ENCODE results near the gene NET1.
A peak's percentile ranks its signal among the peaks of the same experiment; 100 is the strongest.
"Not testable (repeated sequence)": the region's sequence is repeated elsewhere in the genome, so short reads cannot be mapped to it uniquely, and the experiment has no call there.

NET1 gene, protein sequence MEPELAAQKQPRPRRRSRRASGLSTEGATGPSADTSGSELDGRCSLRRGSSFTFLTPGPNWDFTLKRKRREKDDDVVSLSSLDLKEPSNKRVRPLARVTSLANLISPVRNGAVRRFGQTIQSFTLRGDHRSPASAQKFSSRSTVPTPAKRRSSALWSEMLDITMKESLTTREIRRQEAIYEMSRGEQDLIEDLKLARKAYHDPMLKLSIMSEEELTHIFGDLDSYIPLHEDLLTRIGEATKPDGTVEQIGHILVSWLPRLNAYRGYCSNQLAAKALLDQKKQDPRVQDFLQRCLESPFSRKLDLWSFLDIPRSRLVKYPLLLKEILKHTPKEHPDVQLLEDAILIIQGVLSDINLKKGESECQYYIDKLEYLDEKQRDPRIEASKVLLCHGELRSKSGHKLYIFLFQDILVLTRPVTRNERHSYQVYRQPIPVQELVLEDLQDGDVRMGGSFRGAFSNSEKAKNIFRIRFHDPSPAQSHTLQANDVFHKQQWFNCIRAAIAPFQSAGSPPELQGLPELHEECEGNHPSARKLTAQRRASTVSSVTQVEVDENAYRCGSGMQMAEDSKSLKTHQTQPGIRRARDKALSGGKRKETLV

DNA sequence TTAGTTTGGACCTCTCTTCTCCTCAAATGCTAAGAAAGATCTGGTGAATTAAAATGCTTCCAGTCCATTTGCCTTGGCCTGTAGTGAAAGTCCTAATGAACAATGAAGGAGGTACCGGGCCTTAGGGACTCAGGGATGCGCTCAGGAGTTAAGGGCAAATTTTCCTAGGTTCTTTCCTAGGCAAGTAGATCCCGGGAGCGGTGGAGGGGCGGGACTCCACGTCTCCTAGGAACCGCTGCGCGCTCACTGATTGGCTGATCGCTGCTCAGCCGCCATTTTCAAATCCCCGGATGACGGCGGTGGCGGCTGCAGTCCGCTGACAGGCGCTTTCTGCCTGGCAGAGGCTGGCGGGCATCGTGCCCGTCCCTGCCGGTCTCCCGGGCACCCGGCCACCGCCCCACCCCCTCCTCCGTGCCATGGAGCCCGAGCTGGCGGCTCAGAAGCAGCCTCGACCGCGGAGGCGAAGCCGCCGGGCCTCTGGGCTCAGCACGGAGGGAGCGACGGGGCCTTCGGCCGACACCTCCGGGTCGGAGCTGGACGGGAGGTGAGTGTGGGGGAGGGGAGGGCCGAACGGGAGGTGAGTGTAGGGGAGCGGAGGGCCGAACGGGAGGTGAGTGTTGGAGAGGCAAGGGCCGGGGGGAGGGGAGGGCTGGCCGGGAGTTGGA, at the start of gene NET1:
TSS of gene NET1 (plus strand) at position 281 of the 665 bp plus-strand sequence. CDS start at position 417, 136 bp downstream.
- DNase-seq, result peak; percentile 86

DNA sequence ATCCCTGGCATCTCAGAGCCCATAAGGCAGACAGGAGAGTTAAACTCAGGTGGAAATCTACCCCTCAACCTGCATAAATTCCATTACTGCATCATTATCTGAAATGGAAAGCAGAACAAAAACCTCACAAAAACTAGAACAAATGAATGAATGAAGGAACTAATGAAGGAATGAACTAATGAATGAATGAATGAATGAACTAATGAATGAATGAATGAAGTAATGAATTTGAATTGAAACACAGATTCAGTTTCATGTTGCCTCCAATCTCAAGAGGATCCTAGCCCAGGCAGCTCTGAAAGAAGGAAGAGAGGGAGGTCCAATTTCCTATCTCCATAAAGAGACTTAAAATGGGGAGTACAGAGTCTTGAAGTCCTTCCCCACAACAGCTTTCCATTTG, 49.5 kb upstream of the NET1 start:
- no peak for DNase-seq

DNA sequence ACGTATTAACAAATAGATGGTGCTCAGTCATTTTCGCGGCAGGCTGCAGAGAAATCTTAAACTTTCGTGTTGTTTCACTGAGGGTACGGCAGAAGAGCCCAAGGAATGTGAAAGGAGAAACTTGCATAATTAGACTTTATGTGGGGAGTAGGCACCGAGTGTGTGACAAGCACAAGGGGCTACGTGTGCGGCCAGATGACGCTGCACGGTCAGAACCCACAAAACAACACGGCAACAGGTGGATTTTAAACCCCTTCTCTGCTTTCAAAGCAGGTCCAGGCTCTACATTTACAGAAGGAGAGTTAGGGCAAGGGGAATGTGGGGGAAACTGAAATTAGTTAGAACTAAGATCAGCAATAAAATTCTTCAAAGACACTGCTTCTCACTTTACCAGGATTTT, 48.0 kb upstream of the NET1 start:
- no peak for DNase-seq

DNA sequence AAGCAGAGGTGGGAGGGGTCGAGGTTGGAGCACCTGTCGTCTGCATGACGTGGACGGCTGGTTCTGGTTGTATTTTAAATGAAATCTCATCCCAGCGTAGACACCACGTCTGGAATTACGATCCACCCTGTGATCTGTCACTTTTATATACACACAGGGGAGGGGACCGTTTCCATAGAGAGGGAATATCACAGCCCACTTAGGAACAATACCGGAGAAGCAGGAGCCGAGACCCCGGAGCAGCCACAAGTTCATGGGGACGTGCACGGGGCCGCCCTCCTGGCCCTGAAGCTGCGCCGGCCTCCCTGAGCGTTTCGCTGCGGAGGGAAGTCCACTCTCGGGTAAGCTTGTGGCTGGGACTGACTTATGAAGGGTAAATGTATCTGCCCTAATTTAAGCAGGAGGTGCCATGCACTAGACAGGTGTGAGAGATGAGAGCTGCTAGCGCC, 47.4 kb upstream of the NET1 start, which contains the start of gene UCN3:
TSS of gene UCN3 (plus strand) at position 77 of the 449 bp plus-strand sequence. CDS start 8,755 bp downstream, outside the sequence.
- no peak for DNase-seq

- no peak for DNase-seq
Observed at GRCh38 chr10:5365928-5366327, 46.4 kb upstream of the NET1 start.

DNA sequence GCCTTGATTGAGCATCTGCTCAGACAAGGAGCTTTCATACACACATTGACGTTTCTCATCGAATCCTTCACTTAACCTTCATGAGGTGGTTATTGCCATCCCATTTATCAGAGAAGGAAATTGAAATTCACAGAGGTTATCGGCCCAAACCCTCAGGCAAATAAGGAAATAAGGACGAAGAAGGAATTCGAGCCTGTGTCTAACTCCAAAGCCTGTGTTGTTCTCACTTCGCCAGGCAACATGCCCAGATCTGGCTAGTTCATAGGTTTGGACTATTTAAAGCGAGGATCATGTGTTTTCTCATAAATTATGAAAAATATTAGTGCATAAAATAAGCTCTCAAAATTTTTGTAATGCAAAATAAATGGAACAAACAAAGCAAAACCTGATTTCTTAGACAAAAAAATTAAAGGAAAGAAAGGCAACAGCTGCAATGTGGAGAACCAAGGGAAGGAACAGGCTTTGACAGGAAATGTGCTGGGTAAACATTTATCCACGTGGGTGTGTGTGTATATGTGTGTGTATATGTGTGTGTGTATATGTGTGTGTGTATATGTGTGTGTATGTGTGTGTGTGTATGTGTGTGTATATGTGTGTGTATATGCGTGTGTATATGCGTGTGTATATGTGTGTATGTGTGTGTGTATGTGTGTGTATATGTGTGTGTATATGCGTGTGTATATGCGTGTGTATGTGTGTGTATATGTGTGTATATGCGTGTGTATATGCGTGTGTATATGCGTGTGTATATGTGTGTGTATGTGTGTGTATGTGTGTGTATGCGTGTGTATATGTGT, 42.8 kb upstream of the NET1 start:
- no peak for DNase-seq

DNA sequence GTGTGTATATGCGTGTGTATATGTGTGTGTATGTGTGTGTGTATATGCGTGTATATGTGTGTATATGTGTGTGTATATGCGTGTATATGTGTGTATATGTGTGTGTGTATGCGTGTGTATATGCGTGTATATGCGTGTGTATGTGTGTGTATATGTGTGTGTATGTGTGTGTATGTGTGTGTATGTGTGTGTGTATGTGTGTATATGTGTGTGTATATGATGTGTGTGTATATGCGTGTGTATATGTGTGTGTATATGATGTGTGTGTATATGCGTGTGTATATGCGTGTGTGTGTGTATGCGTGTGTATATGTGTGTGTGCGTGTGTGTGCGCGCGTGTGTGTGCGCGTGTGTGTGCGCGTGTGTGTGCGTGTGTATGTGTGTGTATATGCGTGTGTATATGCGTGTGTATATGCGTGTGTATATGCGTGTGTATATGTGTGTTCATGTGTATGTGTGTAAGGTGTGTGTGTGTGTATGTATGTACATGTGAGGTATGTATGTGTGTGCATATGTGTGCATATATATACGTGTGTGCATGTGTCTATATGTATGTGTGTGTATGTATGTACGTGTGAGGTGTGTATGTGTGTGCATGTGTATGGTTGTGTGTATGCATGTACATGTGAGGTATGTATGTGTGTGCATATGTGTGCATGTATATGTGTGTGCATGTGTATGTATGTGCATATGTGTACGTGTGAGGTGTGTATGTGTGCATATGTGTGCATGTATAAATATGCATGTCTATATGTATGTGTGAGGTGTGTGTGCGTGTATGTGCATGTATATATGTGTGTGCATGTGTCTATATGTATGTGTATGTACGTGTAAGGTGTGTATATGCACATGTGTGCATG, 41.6 kb upstream of the NET1 start:
- DNase-seq, result no peak

GRCh38 chr10:5373307-5373706, 39.0 kb upstream of the NET1 start:
- DNase-seq, result no peak

GRCh38 chr10:5373891-5374611, 38.3 kb upstream of the NET1 start:
- no peak for DNase-seq

- no peak for DNase-seq
Observed at GRCh38 chr10:5376450-5376849, 35.9 kb upstream of the NET1 start.

- DNase-seq, result not testable (repeated sequence)
Observed at GRCh38 chr10:5379202-5379601, 33.2 kb upstream of the NET1 start.

GRCh38 chr10:5380395-5380794, 32.0 kb upstream of the NET1 start:
- DNase-seq, result not testable (repeated sequence)

GRCh38 chr10:5381187-5381586, 31.2 kb upstream of the NET1 start:
- DNase-seq, result no peak

DNA sequence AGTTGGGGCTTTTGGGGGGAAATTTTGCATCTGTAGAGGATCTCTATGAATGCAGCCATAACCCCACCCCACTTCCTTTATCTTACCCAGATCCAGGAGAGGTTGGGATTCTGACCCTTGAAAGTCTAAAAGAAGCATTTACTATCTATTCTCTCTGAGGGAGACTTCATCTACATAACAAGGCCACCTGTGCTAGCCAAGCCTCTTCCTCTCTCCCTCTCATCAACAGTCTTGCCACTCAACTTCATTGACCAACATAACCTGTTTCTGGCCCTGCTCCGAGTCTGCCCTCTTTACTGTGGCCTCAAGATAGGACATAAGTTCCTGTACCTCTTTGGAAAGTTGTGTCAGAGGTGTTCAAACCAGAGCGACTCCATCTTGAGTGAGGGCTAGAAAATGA, 27.1 kb upstream of the NET1 start:
- DNase-seq, result no peak

- DNase-seq, result no peak
Observed at GRCh38 chr10:5387169-5387568, 25.2 kb upstream of the NET1 start.

GRCh38 chr10:5390607-5391205, 21.7 kb upstream of the NET1 start:
- no peak for DNase-seq

GRCh38 chr10:5391790-5392189, 20.6 kb upstream of the NET1 start:
- no peak for DNase-seq

DNA sequence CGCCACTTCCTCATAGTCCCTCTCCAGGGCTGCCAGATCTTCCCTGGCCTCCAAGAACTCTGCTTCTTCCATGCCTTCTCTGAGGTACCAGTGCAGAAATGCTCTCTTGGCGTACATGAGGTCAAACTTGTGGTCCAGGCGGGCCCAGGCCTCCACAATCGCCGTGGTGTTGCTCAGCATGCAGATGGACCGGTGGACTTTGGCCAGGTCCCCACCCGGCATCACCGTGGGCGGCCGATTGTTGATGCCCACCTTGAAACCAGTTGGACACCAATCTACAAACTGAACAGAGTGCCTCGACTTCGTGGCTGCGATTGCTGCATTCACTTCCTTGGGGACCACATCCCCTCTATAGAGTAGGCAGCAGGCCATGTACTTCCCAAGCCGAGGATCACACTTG, 18.8 kb upstream of the NET1 start:
- DNase-seq, result no peak

GRCh38 chr10:5395168-5395567, 17.2 kb upstream of the NET1 start:
- DNase-seq, result no peak

DNA sequence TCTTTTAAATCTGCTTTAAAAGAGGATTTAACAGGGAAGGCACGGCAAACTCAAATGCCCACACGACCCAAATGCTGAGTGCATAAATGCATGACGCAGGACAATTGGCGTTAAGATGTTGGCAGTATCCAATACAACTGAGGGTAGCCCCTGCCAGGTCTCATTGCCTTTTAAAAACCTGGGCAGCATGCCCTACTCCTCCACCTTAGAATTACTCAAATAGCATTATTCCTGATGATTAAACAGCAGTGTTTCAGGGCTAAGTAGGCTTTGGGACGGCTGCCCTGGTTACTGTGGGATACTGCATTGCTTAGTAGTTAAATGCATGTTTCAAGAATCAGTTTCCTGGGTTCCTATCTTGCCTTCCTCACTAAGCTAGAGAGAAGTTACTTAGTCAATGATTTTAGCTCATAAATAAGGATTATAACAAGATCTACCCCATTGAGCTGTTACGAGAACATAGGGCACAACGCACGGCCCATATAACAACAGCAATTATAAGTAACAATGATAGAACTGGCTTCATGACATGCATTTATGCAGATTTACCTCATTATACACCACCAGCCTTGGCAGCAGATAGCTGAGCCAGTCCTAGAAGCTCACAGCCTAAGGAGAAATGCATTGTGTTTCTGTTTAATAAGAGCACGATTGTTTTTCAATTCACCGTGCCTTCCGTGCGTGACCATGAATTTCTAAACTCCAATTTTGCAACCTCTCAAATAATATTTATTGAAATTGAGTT, 15.6 kb upstream of the NET1 start:
- DNase-seq, result no peak
